Osteoblast (primary cell): Measurements from ENCODE around the gene GATA5. TPM values are rescaled to one million over a fixed set of nuclear protein-coding genes. Genes with fewer than 3 reads are reported as not detected.
A peak's percentile ranks its signal among the peaks of the same experiment; 100 is the strongest.

Source experiments
- DNase-seq: peaks from one replicate; pipeline ENCODE4 v3.0.0; 2011; ENCODE audit warnings: low spot score, mixed read lengths; ENCODE audit not compliant: insufficient read length; ENCODE audit errors: missing footprints
- H2AFZ ChIP-seq: 2 replicates; pipeline ENCODE4 v1.6.0; 2011; ENCODE audit warnings: mild to moderate bottlenecking, low read length
- H3K27ac ChIP-seq: 2 replicates; pipeline ENCODE4 v1.5.1; 2011; ENCODE audit warnings: mild to moderate bottlenecking, low read depth, low read length, moderate library complexity
- H3K27me3 ChIP-seq: 2 replicates; pipeline ENCODE4 v1.6.0; 2012; ENCODE audit warnings: mild to moderate bottlenecking, control low read depth, inconsistent platforms, low read length, moderate library complexity; ENCODE audit not compliant: insufficient read depth
- H3K36me3 ChIP-seq: 2 replicates; pipeline ENCODE4 v1.5.1; 2011; ENCODE audit warnings: mild to moderate bottlenecking, low read length, control low read depth, moderate library complexity; ENCODE audit not compliant: insufficient read depth
- H3K4me1 ChIP-seq: 2 replicates; pipeline ENCODE4 v1.5.1; 2011; ENCODE audit warnings: mild to moderate bottlenecking, low read length, control low read depth, moderate library complexity; ENCODE audit not compliant: insufficient read depth
- H3K4me2 ChIP-seq: 2 replicates; pipeline ENCODE4 v1.6.0; 2011; ENCODE audit warnings: mild to moderate bottlenecking, low read length; ENCODE audit not compliant: insufficient read depth
- H3K4me3 ChIP-seq: fragments of 200-600 bp; sonication (generic); 3 replicates; pipeline ENCODE4 v1.5.1; 2012; ENCODE audit warnings: mild to moderate bottlenecking, low read length, inconsistent platforms; ENCODE audit not compliant: insufficient read depth
- H3K79me2 ChIP-seq: 2 replicates; pipeline ENCODE4 v1.6.0; 2012; ENCODE audit warnings: mild to moderate bottlenecking, low read length, control low read depth, inconsistent platforms; ENCODE audit not compliant: insufficient read depth
- H3K9me3 ChIP-seq: 2 replicates; pipeline ENCODE4 v1.5.1; 2011; ENCODE audit warnings: low read depth, low read length, control low read depth
- H4K20me1 ChIP-seq: 2 replicates; pipeline ENCODE4 v1.6.0; 2012; ENCODE audit warnings: mild to moderate bottlenecking, low read length, control low read depth; ENCODE audit not compliant: insufficient read depth
- CTCF ChIP-seq: IDR thresholded peaks from 2 replicates; pipeline ENCODE4 v1.5.1; 2011; ENCODE audit warnings: mild to moderate bottlenecking, low read depth, low read length, moderate library complexity; ENCODE audit errors: extremely low read depth
- total RNA-seq: library from RNA; depleted of rRNA; stranded (reverse); fragments of >200 nt; gene quantifications from 2 replicates; pipeline ENCODE4 v1.2.3, GENCODE V29; 2012

GATA5 gene
- total RNA-seq, 1 donor = not detected

GRCh38 chr20:62502496-62503095 is 26.8 kb upstream of the GATA5 start:
- H3K27ac ChIP-seq = no peak overlapping the region
- no peaks in the 10 kb centered on the region for H3K27me3 ChIP-seq
- no peaks in the 10 kb centered on the region for H3K36me3 ChIP-seq
- H3K4me3 ChIP-seq = no peak overlapping the region
- DNase-seq = no peak
- no peaks in the 10 kb centered on the region for H4K20me1 ChIP-seq
- no peaks in the 10 kb centered on the region for H3K4me1 ChIP-seq
- H3K79me2 ChIP-seq = no peaks in the 10 kb centered on the region
- TF ChIP-seq CTCF = no peak
- no peak overlapping the region for H3K4me2 ChIP-seq
- no peaks in the 10 kb centered on the region for H3K9me3 ChIP-seq
- no peak overlapping the region for H2AFZ ChIP-seq

- Histone ChIP-seq H3K4me2 (no peak overlapping the region), H3K27me3 (no peaks in the 10 kb centered on the region), H3K4me1 (no peaks in the 10 kb centered on the region), H3K4me3 (no peak overlapping the region), H2AFZ (no peak overlapping the region), H3K27ac (no peak overlapping the region), H3K9me3 (no peaks in the 10 kb centered on the region), H3K79me2 (no peaks in the 10 kb centered on the region), H4K20me1 (no peaks in the 10 kb centered on the region), H3K36me3 (no peaks in the 10 kb centered on the region)
- TF ChIP-seq CTCF = no peak
- no peak for DNase-seq
These were observed 26.2 kb upstream of the GATA5 start for GRCh38 chr20:62501801-62502495.

GRCh38 chr20:62500237-62500864 is 24.6 kb upstream of the GATA5 start:
- Histone ChIP-seq H3K4me3 (no peak overlapping the region), H3K9me3 (no peaks in the 10 kb centered on the region), H3K27me3 (no peaks in the 10 kb centered on the region), H4K20me1 (no peaks in the 10 kb centered on the region), H3K4me1 (no peaks in the 10 kb centered on the region), H3K79me2 (no peaks in the 10 kb centered on the region), H3K4me2 (no peak overlapping the region), H3K36me3 (no peaks in the 10 kb centered on the region), H3K27ac (no peak overlapping the region), H2AFZ (no peak overlapping the region)
- TF ChIP-seq CTCF = peak; percentile 70
- peak; percentile 98 for DNase-seq

- H4K20me1 ChIP-seq = no peaks in the 10 kb centered on the region
- no peaks in the 10 kb centered on the region for H3K36me3 ChIP-seq
- TF ChIP-seq CTCF = no peak
- H3K9me3 ChIP-seq = no peaks in the 10 kb centered on the region
- no peak overlapping the region for H2AFZ ChIP-seq
- DNase-seq = no peak
- no peak overlapping the region for H3K27ac ChIP-seq
- no peaks in the 10 kb centered on the region for H3K79me2 ChIP-seq
- H3K4me2 ChIP-seq = no peak overlapping the region
- H3K4me1 ChIP-seq = no peaks in the 10 kb centered on the region
- H3K4me3 ChIP-seq = no peak overlapping the region
- H3K27me3 ChIP-seq = peaks cover under 1% of the 10 kb centered on the region
These were observed 24.0 kb upstream of the GATA5 start for GRCh38 chr20:62499758-62500236.
